GM18867 (cell line): ENCODE results near the gene MGAT3.
"Not testable (repeated sequence)": the region's sequence is repeated elsewhere in the genome, so short reads cannot be mapped to it uniquely, and the experiment has no call there.

Experiments
- ATAC-seq: cut with Tn5 transposase; IDR thresholded peaks from one replicate; pipeline ENCODE4 v1.9.1; 2021; ENCODE audit warnings: mild to moderate bottlenecking, moderate library complexity; ENCODE audit not compliant: unreplicated experiment

MGAT3 gene

DNA sequence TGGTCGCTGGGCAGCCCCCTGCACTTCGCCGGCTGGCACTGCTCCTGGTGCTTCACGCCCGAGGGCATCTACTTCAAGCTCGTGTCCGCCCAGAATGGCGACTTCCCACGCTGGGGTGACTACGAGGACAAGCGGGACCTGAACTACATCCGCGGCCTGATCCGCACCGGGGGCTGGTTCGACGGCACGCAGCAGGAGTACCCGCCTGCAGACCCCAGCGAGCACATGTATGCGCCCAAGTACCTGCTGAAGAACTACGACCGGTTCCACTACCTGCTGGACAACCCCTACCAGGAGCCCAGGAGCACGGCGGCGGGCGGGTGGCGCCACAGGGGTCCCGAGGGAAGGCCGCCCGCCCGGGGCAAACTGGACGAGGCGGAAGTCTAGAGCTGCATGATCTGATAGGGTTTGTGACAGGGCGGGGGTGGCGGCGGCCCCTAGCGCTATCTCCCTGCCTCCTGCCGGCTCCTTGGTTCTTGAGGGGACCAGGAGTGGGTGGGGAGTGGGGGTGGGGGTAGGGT, 31.8 kb downstream of the MGAT3 start:
- ATAC-seq, result no peak

DNA sequence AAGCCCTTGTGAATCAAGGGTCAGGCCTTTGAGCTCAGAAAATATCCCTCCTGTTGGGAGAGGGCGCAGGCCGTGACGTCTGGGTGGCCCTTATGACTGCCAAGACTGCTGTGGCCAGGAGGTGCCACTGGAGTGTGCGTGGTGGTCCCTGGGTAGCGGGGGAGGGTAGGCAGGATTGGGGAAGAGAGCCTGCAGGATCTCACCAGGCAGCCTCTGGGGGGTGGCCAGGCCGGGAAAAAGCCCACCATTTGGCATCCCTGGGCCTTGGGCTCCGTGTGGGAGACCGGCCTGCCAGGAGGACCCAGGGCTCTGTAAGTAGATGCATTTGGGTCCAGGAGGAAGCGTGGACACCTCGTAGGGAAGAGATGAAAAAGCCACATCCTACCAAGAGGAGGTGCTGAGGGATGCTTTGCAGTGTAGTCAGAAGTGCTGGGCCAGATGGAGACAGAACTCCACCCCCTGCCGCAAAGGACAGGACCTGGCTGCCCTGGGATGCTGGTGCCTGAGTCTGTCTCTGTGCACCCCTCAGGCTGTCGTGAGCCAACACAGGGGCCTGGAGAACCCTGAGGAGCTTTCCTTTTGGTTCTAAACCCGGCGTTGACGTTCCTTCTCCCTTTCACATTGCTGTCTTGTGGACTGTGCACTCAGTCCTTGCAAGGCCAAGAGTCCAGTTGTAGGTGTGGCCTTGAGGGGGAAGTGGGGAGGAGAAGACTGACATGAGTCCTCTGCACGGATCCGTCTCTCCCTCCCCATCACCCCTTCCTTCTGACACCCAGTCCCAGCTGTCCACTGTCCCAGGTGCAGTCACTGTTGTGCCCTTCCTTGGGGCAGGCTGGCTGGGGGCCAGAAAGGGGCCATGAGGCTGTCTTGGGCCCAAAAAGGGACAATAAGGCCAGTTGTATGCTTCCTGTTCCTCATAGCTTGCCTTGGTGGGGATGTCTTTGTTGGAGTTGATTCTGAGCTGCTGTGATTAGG, 32.6 kb downstream of the MGAT3 start:
- ATAC-seq, result no peak

DNA sequence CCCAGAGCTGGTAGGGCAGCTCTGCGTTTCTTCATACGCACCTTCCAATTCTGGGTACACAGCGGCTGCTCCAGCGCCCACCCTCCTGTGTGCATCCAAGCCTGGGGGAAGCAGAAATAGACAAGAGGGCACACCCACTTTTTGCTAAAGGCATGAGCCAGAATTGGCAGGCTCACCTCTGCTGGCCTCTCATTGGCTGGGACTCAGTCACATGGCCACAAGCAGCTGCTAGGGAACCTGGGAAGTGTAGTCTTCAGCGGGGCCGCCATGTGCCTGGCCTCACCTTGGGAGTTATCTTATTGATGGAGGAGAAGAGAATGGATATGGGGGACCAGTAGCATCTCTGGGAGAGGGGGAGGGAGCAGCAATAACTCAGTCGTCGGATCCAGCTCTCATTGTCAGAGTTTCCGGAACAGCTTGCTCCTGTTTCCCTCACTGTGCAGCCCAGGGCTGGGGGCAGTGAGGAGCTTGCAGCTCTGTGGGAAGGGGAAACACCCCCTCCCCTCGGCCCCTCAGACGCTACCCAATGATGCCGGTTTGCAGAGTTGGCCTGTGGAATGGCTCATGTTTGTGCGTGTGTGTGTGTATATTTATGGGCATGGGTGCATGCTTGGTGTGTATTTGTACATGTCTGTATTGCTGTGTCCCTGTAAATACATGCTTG, 33.5 kb downstream of the MGAT3 start:
- peak; percentile 70 for ATAC-seq

DNA sequence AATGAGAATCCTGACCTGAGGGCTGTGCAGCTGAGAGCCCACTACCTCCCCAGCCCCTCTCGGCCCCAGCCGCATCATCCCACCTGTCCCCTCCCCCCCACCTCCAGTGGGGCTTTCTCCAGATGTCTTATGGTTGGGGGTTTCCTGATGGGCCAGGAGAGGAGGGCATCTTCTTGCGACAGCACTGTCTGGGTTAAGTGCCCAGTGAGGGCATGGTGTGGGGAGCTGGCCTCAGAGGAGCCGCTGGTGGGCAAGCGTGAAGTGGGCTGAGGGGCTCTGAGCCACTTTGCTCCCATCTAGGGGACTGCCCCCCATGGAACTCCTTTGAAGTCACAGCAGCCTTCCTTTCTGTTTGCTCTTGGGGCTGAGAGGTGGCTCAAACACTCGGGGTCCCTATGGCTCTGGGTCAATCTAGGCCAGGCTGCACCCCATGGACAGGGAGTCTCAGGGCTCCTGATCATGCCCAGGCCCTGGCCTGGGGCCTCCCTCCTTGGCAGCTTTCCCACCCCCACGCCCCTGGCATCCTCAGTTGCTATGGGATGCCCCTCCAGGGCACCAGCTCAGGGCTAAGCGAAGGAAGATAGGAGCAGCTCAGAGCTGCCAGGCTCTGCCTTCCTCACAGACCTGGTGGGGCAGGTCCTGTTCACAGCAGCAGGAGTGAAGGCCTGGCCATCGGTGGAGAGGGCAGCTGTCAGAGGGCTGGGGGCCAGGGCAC, 34.3 kb downstream of the MGAT3 start:
- no peak for ATAC-seq

DNA sequence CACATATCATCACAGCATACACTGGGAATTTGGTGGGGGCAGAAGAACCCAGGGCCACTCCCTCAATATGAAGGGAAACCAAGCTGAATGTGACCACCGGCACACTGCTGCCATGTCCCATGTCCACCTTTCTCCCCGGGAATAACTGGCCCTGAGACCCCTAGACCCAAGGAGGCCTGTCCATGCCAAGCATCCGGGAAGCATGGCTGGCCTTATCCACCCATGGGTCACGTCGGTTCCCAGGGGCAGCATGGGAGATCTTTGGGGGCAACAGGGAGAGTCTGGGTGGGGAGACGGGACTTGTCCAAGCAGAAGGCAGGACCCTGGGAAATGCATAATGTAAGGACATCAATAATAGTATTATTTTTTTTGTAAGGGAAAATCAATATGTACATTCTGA, 34.9 kb downstream of the MGAT3 start:
- no peak for ATAC-seq

DNA sequence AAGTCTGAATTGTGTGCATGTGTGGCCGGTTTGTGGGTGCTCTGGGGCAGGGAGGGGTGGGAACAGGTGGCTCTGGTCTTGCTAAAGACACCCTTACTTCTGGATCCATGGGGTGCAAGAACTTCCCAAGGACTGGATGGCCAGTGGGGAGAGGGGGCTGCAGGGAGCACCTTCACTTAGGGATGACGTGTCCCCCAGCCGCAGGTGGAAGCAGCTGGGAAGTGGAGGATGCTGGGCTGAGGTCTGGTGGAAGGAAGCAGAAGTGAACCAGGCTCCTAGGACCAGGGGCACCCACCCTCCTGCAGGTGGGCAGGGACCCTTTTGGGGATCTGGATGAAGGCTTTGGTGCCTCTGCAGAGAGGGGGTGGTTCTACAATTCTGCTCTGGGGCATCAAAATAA, 35.4 kb downstream of the MGAT3 start:
- ATAC-seq, result no peak

DNA sequence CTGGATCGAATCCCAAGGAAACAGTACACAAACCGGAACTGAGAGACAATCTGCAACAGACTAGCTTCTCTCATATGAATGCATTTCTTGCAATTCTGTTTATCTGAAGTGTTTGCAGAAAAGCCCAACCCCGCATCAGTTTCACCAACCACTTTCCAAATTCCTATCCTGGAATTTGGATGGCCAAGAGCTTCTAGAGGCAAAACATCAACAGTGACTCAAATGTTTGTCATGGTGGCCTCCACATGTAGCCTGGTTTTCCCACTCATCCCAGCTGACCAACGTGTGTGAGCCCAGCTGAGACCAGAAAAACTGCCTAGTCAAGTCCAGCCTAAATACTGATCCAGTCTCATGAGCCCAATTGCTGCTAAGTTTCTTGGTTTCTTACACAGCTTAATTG, 36.9 kb downstream of the MGAT3 start:
- no peak for ATAC-seq

DNA sequence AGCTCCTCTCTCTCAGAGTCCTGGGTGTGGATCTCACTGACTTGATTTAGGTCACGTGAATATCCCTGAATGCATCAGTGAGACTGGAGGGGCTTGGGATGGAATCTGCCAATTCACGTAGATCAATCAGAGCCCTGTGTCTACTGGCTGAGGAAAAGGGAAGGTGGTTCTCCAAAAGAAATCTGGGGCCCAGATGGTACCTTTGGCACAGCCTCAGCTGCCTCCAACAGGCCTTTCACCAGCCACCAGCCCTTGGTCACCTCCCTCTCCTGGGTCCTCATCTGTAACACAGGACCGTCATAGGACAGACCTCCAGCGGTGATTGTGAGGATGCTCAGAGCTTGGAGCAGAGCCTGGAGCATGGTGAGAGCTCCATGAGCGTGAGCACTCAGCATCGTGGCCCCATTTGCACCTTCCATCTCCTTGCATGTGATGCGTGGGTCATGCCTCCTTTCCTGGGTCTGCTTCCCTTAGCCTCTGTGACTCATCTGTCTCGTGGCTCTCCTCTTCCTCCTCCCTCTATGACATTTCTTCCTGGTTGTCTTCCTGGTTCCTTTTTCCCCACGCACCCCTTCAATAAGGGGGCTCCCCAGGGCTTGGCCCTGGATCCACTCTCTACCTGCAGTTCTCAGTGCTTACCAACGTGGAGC, 37.8 kb downstream of the MGAT3 start:
- no peak for ATAC-seq

DNA sequence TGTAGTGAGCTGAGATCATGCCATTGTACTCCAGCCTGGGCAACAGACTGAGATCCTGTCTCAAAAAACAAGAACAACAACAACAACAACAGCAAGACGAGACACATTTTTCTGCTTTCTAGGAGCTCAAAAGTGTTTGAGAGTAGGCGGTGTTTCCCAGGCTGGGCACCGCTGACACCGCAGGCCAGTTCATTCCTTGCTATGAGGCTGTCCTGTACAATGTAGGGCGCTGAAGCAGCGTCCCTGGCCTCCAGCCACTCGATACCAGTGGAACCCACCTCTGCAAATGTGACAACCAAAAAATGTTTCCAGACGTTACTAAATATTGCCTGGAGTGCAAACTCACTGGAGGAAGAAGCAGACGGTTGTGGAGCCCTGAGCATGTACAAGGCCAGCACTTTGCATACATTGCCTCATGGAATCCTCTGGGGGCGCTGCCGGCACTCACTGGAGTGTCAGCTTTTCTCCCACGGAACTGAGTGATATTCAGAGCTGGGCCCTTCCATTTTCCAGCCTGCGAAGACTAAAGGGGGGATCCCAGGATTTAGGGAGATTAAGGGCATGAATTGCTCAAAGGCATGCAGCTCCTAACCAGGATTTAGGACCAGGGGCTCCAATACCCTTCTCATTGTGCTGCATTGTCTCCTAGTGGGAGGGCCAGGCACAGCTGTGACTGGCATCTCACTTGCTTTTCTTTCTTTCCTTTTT, 39.5 kb downstream of the MGAT3 start:
- ATAC-seq, result peak; percentile 58

DNA sequence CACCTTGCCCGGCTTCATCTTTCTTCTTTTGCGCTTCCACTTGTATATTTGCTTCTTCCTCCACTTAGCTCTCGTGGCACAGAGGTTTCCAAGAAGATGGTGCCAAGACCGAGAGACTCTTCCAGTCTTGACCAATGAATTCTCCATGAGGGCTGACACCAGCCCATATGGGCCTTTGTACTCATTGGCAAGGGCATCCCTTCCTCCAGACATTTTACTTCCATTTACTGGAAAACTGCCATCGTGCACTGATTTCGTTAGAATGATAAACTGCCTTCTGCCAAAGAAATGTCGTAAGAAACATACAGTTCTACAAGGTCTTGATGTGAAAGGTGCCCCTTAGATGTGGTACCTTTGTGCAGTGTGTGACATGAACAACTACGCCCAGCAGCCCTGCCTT, 40.6 kb downstream of the MGAT3 start:
- ATAC-seq, result no peak

DNA sequence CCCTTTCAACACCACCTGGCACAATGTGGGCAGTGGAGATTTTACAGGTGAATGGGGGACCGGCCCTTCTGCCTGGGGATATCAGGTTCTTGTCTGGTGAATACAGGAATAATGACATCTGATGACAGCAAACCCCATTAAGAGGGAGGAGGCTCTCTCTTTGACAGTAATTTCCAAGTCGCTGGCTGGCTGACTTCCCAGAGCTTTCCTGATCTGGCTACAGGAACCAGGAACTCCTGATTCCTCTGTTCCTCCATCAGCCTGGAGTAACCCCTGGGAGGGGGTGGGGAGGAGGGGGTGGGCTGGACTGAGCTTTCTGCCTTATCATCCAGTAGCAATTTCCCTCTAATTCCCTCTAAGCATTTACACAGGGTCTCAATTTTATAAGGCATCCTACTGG, 41.6 kb downstream of the MGAT3 start:
- no peak for ATAC-seq

DNA sequence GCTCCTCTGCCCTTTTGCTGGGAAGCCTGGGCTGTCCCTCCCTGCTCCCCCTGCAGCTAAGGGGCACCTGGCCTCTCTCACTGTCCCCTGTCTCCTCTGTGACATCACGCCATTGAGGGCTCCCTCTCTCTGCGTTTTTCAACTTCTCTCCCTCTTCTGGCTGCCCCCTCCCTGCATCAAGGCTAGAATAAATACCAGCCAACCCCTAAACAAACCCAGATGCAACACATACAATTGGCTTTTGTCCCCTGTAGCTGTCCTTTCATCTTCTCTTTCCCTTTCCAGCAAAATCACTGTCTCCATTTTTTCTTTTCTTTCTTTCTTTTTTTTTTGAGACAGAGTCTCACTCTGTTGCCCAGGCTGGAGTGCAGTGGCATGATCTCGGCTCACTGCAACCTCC, 42.0 kb downstream of the MGAT3 start:
- ATAC-seq, result no peak

DNA sequence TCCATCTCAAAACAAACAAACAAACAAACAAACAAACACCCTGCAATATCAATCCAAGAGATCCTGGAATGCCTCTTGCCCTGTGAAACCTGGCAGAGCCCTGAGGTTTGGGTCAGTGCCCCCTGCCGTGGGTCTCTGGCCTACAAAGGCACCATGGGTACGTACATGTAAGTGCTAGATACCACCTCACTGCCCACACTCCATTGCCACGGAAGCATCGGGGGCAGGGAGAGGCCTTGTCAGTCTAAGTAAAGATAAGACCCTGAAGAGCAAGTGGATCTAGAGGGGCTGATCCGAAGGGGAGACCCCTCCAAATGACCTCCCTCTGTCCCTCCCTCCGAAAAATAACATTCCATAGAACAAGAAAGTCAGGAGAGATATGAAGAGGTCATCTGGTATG, 43.3 kb downstream of the MGAT3 start:
- no peak for ATAC-seq

DNA sequence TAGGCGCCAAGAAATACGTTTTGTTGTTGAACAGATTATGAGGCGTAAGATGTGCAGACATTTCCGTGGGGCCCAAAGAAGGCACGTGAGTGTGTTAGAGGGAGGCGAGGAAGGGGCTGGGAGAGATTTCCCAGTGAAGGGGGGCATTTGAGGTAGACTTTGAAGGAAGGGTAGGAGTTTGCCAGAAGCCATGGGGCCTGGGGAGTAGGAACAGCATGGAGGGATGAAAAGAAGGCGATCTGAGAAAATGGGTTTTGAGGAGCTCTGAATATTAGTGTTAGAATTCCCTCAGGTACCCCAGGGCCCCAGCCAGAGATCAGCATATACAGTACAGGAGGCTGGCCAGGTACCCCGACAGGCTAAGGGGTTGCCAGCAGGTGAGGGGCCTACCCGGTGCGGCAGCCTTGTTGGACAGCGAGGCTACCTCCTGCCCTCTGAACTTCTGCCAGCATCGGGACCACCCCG, 44.9 kb downstream of the MGAT3 start:
- no peak for ATAC-seq

DNA sequence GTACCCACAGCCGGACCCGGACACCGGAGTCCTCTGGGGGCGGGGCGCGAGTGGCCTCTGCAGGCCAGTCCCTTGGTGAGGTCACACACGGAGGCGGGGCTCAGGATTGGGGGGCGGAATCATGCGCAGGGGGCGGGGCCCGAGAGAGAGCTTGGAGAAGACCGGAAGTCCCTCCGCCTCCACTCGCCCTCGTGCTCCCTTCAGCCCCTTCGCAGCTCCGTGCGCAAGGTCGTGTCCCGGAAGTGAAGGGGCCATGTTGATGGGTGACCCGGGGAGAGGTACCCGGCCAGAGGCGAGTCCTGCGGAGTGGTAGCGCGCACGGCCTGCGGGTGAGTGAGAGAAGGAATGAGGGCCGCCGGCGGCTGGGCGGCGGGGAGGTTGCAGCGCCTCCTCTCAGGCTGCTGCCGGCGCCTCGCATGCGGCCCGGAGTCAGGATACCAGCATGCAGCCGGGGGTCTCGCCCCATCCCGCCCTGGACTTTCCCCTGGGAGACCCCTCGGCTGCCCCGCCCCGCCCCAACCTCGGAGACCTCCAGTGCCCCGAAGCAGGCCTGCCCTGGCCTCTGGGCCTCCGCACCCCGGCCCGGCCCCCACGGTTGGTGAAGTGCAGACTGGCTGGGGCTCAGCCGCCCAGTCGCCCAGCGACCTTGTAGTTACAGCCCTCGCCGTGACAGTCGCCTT, 45.4 kb downstream of the MGAT3 start, which contains the start of gene MIEF1:
TSS of gene MIEF1 (plus strand) at position 182 of the 680 bp plus-strand sequence. CDS start 9,005 bp downstream, outside the sequence.
- ATAC-seq, result peak; percentile 89

DNA sequence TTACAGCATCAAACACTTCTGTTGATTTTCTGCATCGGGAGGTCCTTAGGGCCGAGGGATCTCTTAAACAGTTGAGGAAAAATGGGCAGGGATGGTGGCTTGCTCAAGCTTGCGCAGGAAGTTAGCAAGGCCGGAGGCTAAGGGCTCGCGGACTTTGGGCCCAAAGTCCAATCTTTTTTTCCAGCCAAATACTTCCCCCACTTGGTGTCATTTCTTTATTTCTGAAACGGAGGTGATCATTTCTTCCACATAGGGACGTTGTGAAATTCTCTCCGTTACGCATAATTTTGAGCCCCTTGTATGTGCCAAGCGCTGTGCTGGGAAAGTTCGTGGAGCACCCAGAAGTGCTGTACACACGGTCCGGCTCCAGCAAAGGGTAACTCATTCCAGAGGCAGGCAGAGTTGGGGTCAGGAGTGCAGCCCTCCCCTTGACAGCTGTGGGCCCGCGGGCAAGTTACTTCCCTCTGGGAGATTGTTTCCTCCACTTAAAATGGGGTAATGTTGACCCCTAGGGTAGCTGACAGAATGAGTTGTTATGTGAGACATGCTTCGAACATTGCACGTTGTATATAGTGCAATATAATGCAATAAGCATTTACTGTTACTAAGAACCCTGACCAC, 46.1 kb downstream of the MGAT3 start:
- no peak for ATAC-seq

DNA sequence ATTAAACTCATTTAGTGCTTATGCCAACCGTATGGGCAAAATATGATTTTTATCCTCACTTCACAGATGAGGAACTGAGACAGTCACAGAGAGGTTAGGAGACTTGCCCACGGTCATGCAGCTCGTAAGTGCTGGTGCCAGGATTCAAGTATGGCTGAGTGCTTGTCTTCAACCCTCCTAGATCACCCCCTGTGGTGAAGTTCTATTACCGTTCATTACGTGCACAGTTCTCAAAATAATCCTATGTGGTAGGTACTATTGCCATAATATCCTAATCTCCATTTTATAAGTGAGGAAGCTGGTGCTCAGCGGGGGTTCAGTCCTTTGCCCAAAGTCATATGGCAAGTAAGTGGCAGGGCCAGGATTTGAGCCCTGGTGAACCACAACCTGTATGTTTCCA, 46.8 kb downstream of the MGAT3 start:
- ATAC-seq, result no peak

DNA sequence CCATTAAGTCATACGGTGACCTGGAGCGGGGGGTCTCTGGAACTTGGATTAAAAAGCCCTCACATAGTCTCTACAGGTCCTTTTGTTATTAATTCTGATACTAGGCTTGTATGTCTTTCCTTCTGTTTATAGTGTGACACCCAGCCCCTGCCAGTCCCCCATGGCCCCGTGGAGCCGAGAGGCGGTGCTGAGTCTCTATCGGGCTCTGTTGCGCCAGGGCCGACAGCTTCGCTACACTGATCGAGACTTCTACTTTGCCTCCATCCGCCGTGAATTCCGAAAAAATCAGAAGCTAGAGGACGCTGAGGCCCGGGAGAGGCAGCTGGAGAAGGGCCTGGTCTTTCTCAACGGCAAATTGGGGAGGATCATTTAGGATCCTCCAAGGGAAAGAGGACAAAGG, 47.3 kb downstream of the MGAT3 start:
- no peak for ATAC-seq

DNA sequence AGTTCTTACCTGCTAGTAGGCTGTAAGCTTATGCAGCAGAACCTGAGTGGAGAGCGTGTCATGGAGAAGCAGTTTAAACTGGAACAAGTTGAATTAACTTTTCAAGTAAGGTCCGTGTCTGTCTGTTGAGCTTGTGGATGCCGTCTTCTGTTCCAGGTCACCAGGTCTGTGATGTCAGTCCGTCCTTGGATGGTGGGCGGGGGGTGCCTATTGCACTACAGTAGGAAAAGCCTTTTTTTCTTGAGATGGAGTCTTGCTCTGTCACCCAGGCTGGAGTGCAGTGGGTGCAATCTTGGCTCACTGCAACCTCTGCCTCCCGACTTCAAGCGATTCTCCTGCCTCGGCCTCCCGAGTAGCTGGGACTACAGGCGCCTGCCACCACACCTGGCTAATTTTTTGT, 50.2 kb downstream of the MGAT3 start:
- ATAC-seq, result not testable (repeated sequence)
